WTC11 (cell line): ENCODE measurements around the gene ACP1.

ENCODE experiments used
- ATF1 ChIP-seq: sonication (generic); formaldehyde crosslinking; IDR thresholded peaks from 2 replicates; pipeline ENCODE4 v1.8.1; 2023; ENCODE audit warnings: mild to moderate bottlenecking, moderate library complexity, missing genetic modification reagents
- FOXK1 ChIP-seq: sonication (generic); formaldehyde crosslinking; IDR thresholded peaks from 2 replicates; pipeline ENCODE4 v1.8.0; 2022; ENCODE audit warnings: mild to moderate bottlenecking, moderate library complexity, missing genetic modification reagents
- MXD4 ChIP-seq: fragments of 250-450 bp; sonication (Bioruptor Pico); IDR thresholded peaks from 2 replicates; pipeline ENCODE4 v1.8.0; 2021; ENCODE audit warnings: mild to moderate bottlenecking, moderate library complexity, borderline replicate concordance
- MYBL2 ChIP-seq: sonication (generic); formaldehyde crosslinking; IDR thresholded peaks from 2 replicates; pipeline ENCODE4 v1.8.1; 2023; ENCODE audit warnings: mild to moderate bottlenecking, moderate library complexity, missing genetic modification reagents
- ZNF121 ChIP-seq: sonication (generic); formaldehyde crosslinking; IDR thresholded peaks from 2 replicates; pipeline ENCODE4 v1.8.0; 2023; ENCODE audit warnings: missing genetic modification reagents
- ZNF232 ChIP-seq: sonication (generic); formaldehyde crosslinking; IDR thresholded peaks from 2 replicates; pipeline ENCODE4 v1.8.0; 2022; ENCODE audit warnings: mild to moderate bottlenecking, missing genetic modification reagents
- TF ChIP-seq, protein P1 (sequence below): sonication (generic); formaldehyde crosslinking; conservative IDR thresholded peaks from 2 replicates; pipeline ENCODE4 v1.8.1; 2022; ENCODE audit warnings: mild to moderate bottlenecking, missing genetic modification reagents
- TF ChIP-seq, protein P2 (sequence below): sonication (generic); formaldehyde crosslinking; IDR thresholded peaks from 2 replicates; pipeline ENCODE4 v1.8.1; 2022; ENCODE audit warnings: low read depth, mild to moderate bottlenecking, moderate library complexity, missing genetic modification reagents, borderline replicate concordance
- TF ChIP-seq, protein P3 (sequence below): sonication (generic); formaldehyde crosslinking; IDR thresholded peaks from 2 replicates; pipeline ENCODE4 v1.8.1; 2023; ENCODE audit warnings: mild to moderate bottlenecking, missing genetic modification reagents, moderate library complexity
- TF ChIP-seq, protein P4 (sequence below): fragments of 200-600 bp; IDR thresholded peaks from 2 replicates; pipeline ENCODE4 v1.8.0; 2022; ENCODE audit warnings: antibody characterized with exemption
- TF ChIP-seq, protein P5 (sequence below): sonication (generic); formaldehyde crosslinking; IDR thresholded peaks from 2 replicates; pipeline ENCODE4 v1.8.0; 2022; ENCODE audit warnings: mild to moderate bottlenecking, missing genetic modification reagents
- TF ChIP-seq, protein P6 (sequence below): sonication (generic); formaldehyde crosslinking; IDR thresholded peaks from 2 replicates; pipeline ENCODE4 v1.8.1; 2022; ENCODE audit warnings: missing genetic modification reagents, borderline replicate concordance
- TF ChIP-seq, protein P7 (sequence below): sonication (generic); formaldehyde crosslinking; IDR thresholded peaks from 2 replicates; pipeline ENCODE4 v1.8.0; 2022; ENCODE audit warnings: mild to moderate bottlenecking, missing genetic modification reagents
- TF ChIP-seq, protein P8 (sequence below): sonication (generic); formaldehyde crosslinking; IDR thresholded peaks from 2 replicates; pipeline ENCODE4 v1.8.0; 2023; ENCODE audit warnings: missing genetic modification reagents

DNA sequence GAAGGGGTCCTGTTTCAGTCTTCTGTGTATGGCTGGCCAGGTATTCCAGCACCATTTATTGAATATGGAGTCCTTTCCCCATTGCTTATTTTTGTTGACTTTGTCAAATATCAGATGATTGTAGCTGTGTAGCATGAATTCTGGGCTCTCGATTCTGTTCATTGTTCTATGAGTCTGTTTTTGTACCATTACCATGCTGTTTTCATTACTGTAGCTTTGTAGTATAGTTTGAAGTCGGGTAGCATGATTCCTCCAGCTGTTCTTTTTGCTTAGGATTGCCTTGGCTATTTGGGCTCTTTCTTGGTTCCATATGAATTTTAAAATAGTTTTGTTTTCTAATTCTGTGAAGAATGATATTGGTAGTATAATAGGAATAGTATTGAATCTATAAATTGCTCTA is 6.9 kb upstream of the ACP1 start:
- no peak for TF ChIP-seq MXD4 (CRISPR knock-in tag)
- TF ChIP-seq FOXK1 = no peak
- no peak for TF ChIP-seq MYBL2 (CRISPR knock-in tag)
- TF ChIP-seq, protein P1, sequence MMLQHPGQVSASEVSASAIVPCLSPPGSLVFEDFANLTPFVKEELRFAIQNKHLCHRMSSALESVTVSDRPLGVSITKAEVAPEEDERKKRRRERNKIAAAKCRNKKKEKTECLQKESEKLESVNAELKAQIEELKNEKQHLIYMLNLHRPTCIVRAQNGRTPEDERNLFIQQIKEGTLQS (CRISPR knock-in tag) = no peak
- TF ChIP-seq ATF1 (CRISPR knock-in tag) = no peak
- TF ChIP-seq, protein P2, sequence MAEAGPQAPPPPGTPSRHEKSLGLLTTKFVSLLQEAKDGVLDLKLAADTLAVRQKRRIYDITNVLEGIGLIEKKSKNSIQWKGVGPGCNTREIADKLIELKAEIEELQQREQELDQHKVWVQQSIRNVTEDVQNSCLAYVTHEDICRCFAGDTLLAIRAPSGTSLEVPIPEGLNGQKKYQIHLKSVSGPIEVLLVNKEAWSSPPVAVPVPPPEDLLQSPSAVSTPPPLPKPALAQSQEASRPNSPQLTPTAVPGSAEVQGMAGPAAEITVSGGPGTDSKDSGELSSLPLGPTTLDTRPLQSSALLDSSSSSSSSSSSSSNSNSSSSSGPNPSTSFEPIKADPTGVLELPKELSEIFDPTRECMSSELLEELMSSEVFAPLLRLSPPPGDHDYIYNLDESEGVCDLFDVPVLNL (CRISPR knock-in tag) = no peak
- TF ChIP-seq, protein P3, sequence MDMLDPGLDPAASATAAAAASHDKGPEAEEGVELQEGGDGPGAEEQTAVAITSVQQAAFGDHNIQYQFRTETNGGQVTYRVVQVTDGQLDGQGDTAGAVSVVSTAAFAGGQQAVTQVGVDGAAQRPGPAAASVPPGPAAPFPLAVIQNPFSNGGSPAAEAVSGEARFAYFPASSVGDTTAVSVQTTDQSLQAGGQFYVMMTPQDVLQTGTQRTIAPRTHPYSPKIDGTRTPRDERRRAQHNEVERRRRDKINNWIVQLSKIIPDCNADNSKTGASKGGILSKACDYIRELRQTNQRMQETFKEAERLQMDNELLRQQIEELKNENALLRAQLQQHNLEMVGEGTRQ = no peak
- TF ChIP-seq, protein P4, sequence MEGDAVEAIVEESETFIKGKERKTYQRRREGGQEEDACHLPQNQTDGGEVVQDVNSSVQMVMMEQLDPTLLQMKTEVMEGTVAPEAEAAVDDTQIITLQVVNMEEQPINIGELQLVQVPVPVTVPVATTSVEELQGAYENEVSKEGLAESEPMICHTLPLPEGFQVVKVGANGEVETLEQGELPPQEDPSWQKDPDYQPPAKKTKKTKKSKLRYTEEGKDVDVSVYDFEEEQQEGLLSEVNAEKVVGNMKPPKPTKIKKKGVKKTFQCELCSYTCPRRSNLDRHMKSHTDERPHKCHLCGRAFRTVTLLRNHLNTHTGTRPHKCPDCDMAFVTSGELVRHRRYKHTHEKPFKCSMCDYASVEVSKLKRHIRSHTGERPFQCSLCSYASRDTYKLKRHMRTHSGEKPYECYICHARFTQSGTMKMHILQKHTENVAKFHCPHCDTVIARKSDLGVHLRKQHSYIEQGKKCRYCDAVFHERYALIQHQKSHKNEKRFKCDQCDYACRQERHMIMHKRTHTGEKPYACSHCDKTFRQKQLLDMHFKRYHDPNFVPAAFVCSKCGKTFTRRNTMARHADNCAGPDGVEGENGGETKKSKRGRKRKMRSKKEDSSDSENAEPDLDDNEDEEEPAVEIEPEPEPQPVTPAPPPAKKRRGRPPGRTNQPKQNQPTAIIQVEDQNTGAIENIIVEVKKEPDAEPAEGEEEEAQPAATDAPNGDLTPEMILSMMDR = no peak
- TF ChIP-seq, protein P5, sequence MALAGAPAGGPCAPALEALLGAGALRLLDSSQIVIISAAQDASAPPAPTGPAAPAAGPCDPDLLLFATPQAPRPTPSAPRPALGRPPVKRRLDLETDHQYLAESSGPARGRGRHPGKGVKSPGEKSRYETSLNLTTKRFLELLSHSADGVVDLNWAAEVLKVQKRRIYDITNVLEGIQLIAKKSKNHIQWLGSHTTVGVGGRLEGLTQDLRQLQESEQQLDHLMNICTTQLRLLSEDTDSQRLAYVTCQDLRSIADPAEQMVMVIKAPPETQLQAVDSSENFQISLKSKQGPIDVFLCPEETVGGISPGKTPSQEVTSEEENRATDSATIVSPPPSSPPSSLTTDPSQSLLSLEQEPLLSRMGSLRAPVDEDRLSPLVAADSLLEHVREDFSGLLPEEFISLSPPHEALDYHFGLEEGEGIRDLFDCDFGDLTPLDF (CRISPR knock-in tag) = no peak
- TF ChIP-seq, protein P6, sequence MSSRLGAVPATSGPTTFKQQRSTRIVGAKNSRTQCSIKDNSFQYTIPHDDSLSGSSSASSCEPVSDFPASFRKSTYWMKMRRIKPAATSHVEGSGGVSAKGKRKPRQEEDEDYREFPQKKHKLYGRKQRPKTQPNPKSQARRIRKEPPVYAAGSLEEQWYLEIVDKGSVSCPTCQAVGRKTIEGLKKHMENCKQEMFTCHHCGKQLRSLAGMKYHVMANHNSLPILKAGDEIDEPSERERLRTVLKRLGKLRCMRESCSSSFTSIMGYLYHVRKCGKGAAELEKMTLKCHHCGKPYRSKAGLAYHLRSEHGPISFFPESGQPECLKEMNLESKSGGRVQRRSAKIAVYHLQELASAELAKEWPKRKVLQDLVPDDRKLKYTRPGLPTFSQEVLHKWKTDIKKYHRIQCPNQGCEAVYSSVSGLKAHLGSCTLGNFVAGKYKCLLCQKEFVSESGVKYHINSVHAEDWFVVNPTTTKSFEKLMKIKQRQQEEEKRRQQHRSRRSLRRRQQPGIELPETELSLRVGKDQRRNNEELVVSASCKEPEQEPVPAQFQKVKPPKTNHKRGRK (CRISPR knock-in tag) = no peak
- TF ChIP-seq ZNF232 (CRISPR knock-in tag) = no peak
- TF ChIP-seq, protein P7, sequence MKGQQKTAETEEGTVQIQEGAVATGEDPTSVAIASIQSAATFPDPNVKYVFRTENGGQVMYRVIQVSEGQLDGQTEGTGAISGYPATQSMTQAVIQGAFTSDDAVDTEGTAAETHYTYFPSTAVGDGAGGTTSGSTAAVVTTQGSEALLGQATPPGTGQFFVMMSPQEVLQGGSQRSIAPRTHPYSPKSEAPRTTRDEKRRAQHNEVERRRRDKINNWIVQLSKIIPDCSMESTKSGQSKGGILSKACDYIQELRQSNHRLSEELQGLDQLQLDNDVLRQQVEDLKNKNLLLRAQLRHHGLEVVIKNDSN = no peak
- TF ChIP-seq, protein P8, sequence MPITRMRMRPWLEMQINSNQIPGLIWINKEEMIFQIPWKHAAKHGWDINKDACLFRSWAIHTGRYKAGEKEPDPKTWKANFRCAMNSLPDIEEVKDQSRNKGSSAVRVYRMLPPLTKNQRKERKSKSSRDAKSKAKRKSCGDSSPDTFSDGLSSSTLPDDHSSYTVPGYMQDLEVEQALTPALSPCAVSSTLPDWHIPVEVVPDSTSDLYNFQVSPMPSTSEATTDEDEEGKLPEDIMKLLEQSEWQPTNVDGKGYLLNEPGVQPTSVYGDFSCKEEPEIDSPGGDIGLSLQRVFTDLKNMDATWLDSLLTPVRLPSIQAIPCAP (CRISPR knock-in tag) = no peak
- TF ChIP-seq ZNF121 (CRISPR knock-in tag) = no peak
